GM12891 (cell line): Measurements from ENCODE around the gene AMER3.

ENCODE experiments used
- DNase-seq: peaks from one replicate; pipeline ENCODE4 v3.0.0; 2011; ENCODE audit warnings: low spot score; ENCODE audit not compliant: insufficient read length
- FAIRE-seq: peaks from 2 replicates; lab custom pipeline; 2011; peaks lifted over from hg19 to GRCh38; lab: Jason Lieb, UNC
- PAX5 ChIP-seq: IDR thresholded peaks from 2 replicates; pipeline ENCODE4 v1.6.1; 2011; ENCODE audit warnings: low read length, moderate library complexity, mild to moderate bottlenecking; ENCODE audit not compliant: insufficient read depth, severe bottlenecking
- POLR2A ChIP-seq: IDR thresholded peaks from 2 replicates; pipeline ENCODE4 v1.6.1; 2011; ENCODE audit warnings: low read depth, low read length, control low read depth
- POLR2AphosphoS5 ChIP-seq: IDR thresholded peaks from 2 replicates; pipeline ENCODE4 v1.6.1; 2011; ENCODE audit warnings: low read depth, low read length, control low read depth
- POU2F2 ChIP-seq: IDR thresholded peaks from 2 replicates; pipeline ENCODE4 v1.6.1; 2011; ENCODE audit warnings: low read depth, mild to moderate bottlenecking, control low read depth, low read length, moderate library complexity
- SPI1 ChIP-seq: IDR thresholded peaks from 2 replicates; pipeline ENCODE4 v1.6.1; 2011; ENCODE audit warnings: low read depth, low read length, control low read depth
- TAF1 ChIP-seq: IDR thresholded peaks from 2 replicates; pipeline ENCODE4 v1.6.1; 2011; ENCODE audit warnings: low read depth, low read length, control low read depth

Gene AMER3

GRCh38 chr2:130764035-130764820 is 8.9 kb downstream of the AMER3 start:
- TF ChIP-seq POU2F2 = no peak
- no peak for TF ChIP-seq PAX5
- no peak for TF ChIP-seq POLR2A
- DNase-seq (no peak), FAIRE-seq (no peak)

- FAIRE-seq (no peak), DNase-seq (no peak)
- TF ChIP-seq POLR2AphosphoS5 (no peak), TAF1 (no peak), POU2F2 (no peak), PAX5 (no peak), SPI1 (no peak), POLR2A (no peak)
Measured at GRCh38 chr2:130764821-130765115, 9.4 kb downstream of the AMER3 start.

- no peak for DNase-seq
- no peak for FAIRE-seq
Measured at GRCh38 chr2:130765464-130765863, 10.1 kb downstream of the AMER3 start.

GRCh38 chr2:130766037-130766436 is 10.7 kb downstream of the AMER3 start:
- FAIRE-seq (no peak), DNase-seq (no peak)
- no peak for TF ChIP-seq POU2F2
- no peak for TF ChIP-seq SPI1
- TF ChIP-seq POLR2A = no peak

More at GRCh38 chr2:130765464-130765863, 10.1 kb downstream of the AMER3 start:
- TF ChIP-seq PAX5 = no peak
- TF ChIP-seq POLR2AphosphoS5 = no peak
- TF ChIP-seq POU2F2 = no peak
- TF ChIP-seq POLR2A = no peak
- no peak for TF ChIP-seq TAF1
- TF ChIP-seq SPI1 = no peak

GRCh38 chr2:130766711-130767407 is 11.5 kb downstream of the AMER3 start:
- TF ChIP-seq POLR2A = no peak
- TF ChIP-seq POU2F2 = no peak
- TF ChIP-seq PAX5 = no peak
- TF ChIP-seq TAF1 = no peak
- TF ChIP-seq POLR2AphosphoS5 = no peak
- no peak for TF ChIP-seq SPI1
- DNase-seq (no peak), FAIRE-seq (no peak)

GRCh38 chr2:130767408-130767775 is 12.1 kb downstream of the AMER3 start:
- TF ChIP-seq POLR2AphosphoS5 = no peak
- no peak for TF ChIP-seq PAX5
- TF ChIP-seq POLR2A = no peak
- TF ChIP-seq SPI1 = no peak
- TF ChIP-seq TAF1 = no peak
- no peak for TF ChIP-seq POU2F2
- no peak for DNase-seq
- no peak for FAIRE-seq

GRCh38 chr2:130768191-130768855 is 13.0 kb downstream of the AMER3 start:
- no peak for FAIRE-seq
- no peak for TF ChIP-seq POLR2A
- no peak for TF ChIP-seq POLR2AphosphoS5
- no peak for TF ChIP-seq PAX5
- TF ChIP-seq TAF1 = no peak
- TF ChIP-seq SPI1 = no peak
- TF ChIP-seq POU2F2 = no peak

GRCh38 chr2:130769343-130769907 is 14.1 kb downstream of the AMER3 start:
- TF ChIP-seq POLR2AphosphoS5 = no peak
- TF ChIP-seq POLR2A = no peak
- no peak for TF ChIP-seq SPI1
- TF ChIP-seq POU2F2 = no peak
- DNase-seq (no peak), FAIRE-seq (no peak)

More at GRCh38 chr2:130768191-130768855, 13.0 kb downstream of the AMER3 start:
- DNase-seq = no peak

- no peak for FAIRE-seq
- TF ChIP-seq POLR2A = no peak
- no peak for TF ChIP-seq SPI1
- TF ChIP-seq POLR2AphosphoS5 = no peak
- no peak for TF ChIP-seq POU2F2
- TF ChIP-seq PAX5 = no peak
- no peak for DNase-seq
Measured at GRCh38 chr2:130776550-130776949, 21.2 kb downstream of the AMER3 start.
